Endodermal cell (in vitro differentiated cells): ENCODE measurements around the gene DTNB. TPM values are rescaled to one million over a fixed set of nuclear protein-coding genes. Genes with fewer than 3 reads are reported as not detected.

Experiments used
- DNase-seq: peaks from one replicate; pipeline ENCODE4 v3.0.0-alpha.2; 2017
- H3K27ac ChIP-seq: 2 replicates; pipeline ENCODE4 v1.5.1; 2013; ENCODE audit warnings: mild to moderate bottlenecking, low read depth, low read length, moderate library complexity
- H3K27me3 ChIP-seq: 2 replicates; pipeline ENCODE4 v1.6.1; 2013; ENCODE audit warnings: mild to moderate bottlenecking, low read length, moderate library complexity; ENCODE audit not compliant: insufficient read depth, control insufficient read depth, poor library complexity, severe bottlenecking
- H3K36me3 ChIP-seq: 2 replicates; pipeline ENCODE4 v1.7.0; 2013; ENCODE audit warnings: mild to moderate bottlenecking, low read length, moderate library complexity; ENCODE audit not compliant: control insufficient read depth, insufficient read depth
- H3K4me1 ChIP-seq: one replicate; pipeline ENCODE4 v1.7.0; 2013; ENCODE audit warnings: low read length; ENCODE audit not compliant: control insufficient read depth, insufficient read depth
- H3K4me3 ChIP-seq: 2 replicates; pipeline ENCODE4 v1.5.1; 2013; ENCODE audit warnings: mild to moderate bottlenecking, low read length, moderate library complexity
- H3K9ac ChIP-seq: 2 replicates; pipeline ENCODE4 v1.6.1; 2013; ENCODE audit warnings: mild to moderate bottlenecking, low read length, moderate library complexity; ENCODE audit not compliant: poor library complexity, severe bottlenecking; ENCODE audit errors: extremely low read depth
- H3K9me3 ChIP-seq: 2 replicates; pipeline ENCODE4 v1.6.1; 2013; ENCODE audit warnings: mild to moderate bottlenecking, low read length, moderate library complexity; ENCODE audit not compliant: control insufficient read depth
- H3K27ac Mint-ChIP-seq: 2 replicates; pipeline ENCODE4 v1.8.0; 2020; ENCODE audit warnings: mixed read lengths
- H3K27me3 Mint-ChIP-seq: 2 replicates; pipeline ENCODE4 v1.8.0; 2021; ENCODE audit warnings: mild to moderate bottlenecking, mixed read lengths; ENCODE audit not compliant: insufficient read depth
- H3K36me3 Mint-ChIP-seq: 2 replicates; pipeline ENCODE4 v1.8.0; 2020; ENCODE audit warnings: low read depth, mixed read lengths
- H3K4me1 Mint-ChIP-seq: 2 replicates; pipeline ENCODE4 v1.8.0; 2020; ENCODE audit warnings: mixed read lengths
- H3K4me3 Mint-ChIP-seq: 2 replicates; pipeline ENCODE4 v1.8.0; 2020; ENCODE audit warnings: mild to moderate bottlenecking, moderate library complexity, mixed read lengths
- H3K9me3 Mint-ChIP-seq: 2 replicates; pipeline ENCODE4 v1.8.0; 2020; ENCODE audit warnings: mild to moderate bottlenecking, mixed read lengths
- CTCF ChIP-seq: fragments of 200-600 bp; sonication (generic); conservative IDR thresholded peaks from 2 replicates; pipeline ENCODE4 v1.5.0; 2021; ENCODE audit warnings: antibody characterized with exemption, mild to moderate bottlenecking
- WGBS, 2 experiments: methylation state at CpG; one replicate each; pipeline versions ENCODE4 v1.1.5 to v1.1.7; 2013; ENCODE audit warnings: missing lambda C conversion rate in 2 of 2, mixed read lengths in 1 of 2; ENCODE audit not compliant: insufficient coverage in 1 of 2, insufficient read length in 1 of 2; 5-methylcytosine and 5-hydroxymethylcytosine counted together
- total RNA-seq, 2 donors: library from RNA; stranded (reverse); fragmentation: NEBNext Ultra II Directional in 1 of 2; extraction: Animal tissue kit (Norgen Biotek cat#: 25700) in 1 of 2; gene quantifications; 2 replicates in 1 of 2; 3 replicates in 1 of 2; pipeline ENCODE4 v1.2.1, GENCODE V29; 2021

DTNB gene
- total RNA-seq, 2 donors from 2014 or later, result 38.8 to 48.7 TPM

- no peak for DNase-seq
- H3K27me3 ChIP-seq, result no peaks in the 10 kb centered on the region
- no peak overlapping the region for H3K4me3 Mint-ChIP-seq
- H3K4me1 Mint-ChIP-seq, result no peaks in the 10 kb centered on the region
- no peak overlapping the region for H3K27ac ChIP-seq
- H3K9me3 ChIP-seq, result no peaks in the 10 kb centered on the region
- WGBS, 2 experiments, result 90 to 100% methylated on average over 1 to 2 of the region's 2 CpGs
- H3K9ac ChIP-seq, result no peak overlapping the region
- no peaks in the 10 kb centered on the region for H3K27me3 Mint-ChIP-seq
- no peaks in the 10 kb centered on the region for H3K4me1 ChIP-seq
- no peak for TF ChIP-seq CTCF
- H3K4me3 ChIP-seq, result no peak overlapping the region
- H3K36me3 Mint-ChIP-seq, result no peaks in the 10 kb centered on the region
- H3K9me3 Mint-ChIP-seq, result no peaks in the 10 kb centered on the region
- no peaks in the 10 kb centered on the region for H3K36me3 ChIP-seq
- no peak overlapping the region for H3K27ac Mint-ChIP-seq
These were observed 167.8 kb downstream of the DTNB start for GRCh38 chr2:25505622-25506021.

- TF ChIP-seq CTCF, result no peak
- no peaks in the 10 kb centered on the region for H3K36me3 ChIP-seq
- no peaks in the 10 kb centered on the region for H3K27me3 ChIP-seq
- no peaks in the 10 kb centered on the region for H3K4me1 Mint-ChIP-seq
- no peak overlapping the region for H3K27ac Mint-ChIP-seq
- no peak overlapping the region for H3K27ac ChIP-seq
- no peaks in the 10 kb centered on the region for H3K9me3 ChIP-seq
- no peaks in the 10 kb centered on the region for H3K27me3 Mint-ChIP-seq
- no peak for DNase-seq
- H3K9ac ChIP-seq, result no peak overlapping the region
- 88 to 100% methylated on average over 2 to 3 of the region's 3 CpGs for WGBS, 2 experiments
- no peaks in the 10 kb centered on the region for H3K36me3 Mint-ChIP-seq
- H3K9me3 Mint-ChIP-seq, result no peaks in the 10 kb centered on the region
- H3K4me3 Mint-ChIP-seq, result no peak overlapping the region
- H3K4me1 ChIP-seq, result no peaks in the 10 kb centered on the region
- no peak overlapping the region for H3K4me3 ChIP-seq
These were observed 168.2 kb downstream of the DTNB start for GRCh38 chr2:25505182-25505581.

GRCh38 chr2:25504266-25504665 lies 169.1 kb downstream of the DTNB start:
- no peaks in the 10 kb centered on the region for H3K4me1 ChIP-seq
- Mint-ChIP-seq H3K27me3 (no peaks in the 10 kb centered on the region), H3K4me3 (no peak overlapping the region), H3K36me3 (no peaks in the 10 kb centered on the region), H3K27ac (no peak overlapping the region), H3K9me3 (no peaks in the 10 kb centered on the region), H3K4me1 (no peaks in the 10 kb centered on the region)
- no peak for DNase-seq
- no peaks in the 10 kb centered on the region for H3K36me3 ChIP-seq
- WGBS, 2 experiments, result 96 to 97% methylated on average over 2 of the region's 2 CpGs
- no peak overlapping the region for H3K27ac ChIP-seq
- no peak overlapping the region for H3K4me3 ChIP-seq
- no peaks in the 10 kb centered on the region for H3K27me3 ChIP-seq
- no peak for TF ChIP-seq CTCF
- no peaks in the 10 kb centered on the region for H3K9me3 ChIP-seq
- H3K9ac ChIP-seq, result no peak overlapping the region
